TTC549 (cell line): ENCODE data around the gene WDR27.
"Not testable (repeated sequence)": the region's sequence is repeated elsewhere in the genome, so short reads cannot be mapped to it uniquely, and the experiment has no call there.

Experiments used
- FAIRE-seq: peaks from 2 replicates; lab custom pipeline; 2012; peaks lifted over from hg19 to GRCh38; lab: Jason Lieb, UNC

WDR27 gene

DNA sequence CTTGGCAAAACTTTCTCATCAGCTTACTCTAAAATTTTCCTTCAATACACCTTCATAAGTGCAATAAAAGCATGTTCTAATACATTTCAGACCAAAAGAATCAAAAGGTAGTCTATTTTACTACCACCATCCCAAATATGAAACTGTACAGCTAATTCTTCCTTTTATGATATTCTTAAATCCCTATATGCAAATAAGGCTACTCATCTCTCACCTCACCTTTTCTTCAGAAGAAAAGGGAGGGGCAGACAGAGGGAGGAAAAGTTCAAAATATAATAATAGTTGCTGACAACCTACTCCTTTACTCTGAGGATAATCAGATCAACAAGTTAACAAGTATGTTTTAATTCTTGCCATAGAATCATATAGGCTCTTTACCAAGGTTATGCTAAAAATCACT lies 7.5 kb upstream of the WDR27 start:
- no peak for FAIRE-seq

- FAIRE-seq = no peak
These were observed 5.9 kb upstream of the WDR27 start for GRCh38 chr6:169707772-169708171.

DNA sequence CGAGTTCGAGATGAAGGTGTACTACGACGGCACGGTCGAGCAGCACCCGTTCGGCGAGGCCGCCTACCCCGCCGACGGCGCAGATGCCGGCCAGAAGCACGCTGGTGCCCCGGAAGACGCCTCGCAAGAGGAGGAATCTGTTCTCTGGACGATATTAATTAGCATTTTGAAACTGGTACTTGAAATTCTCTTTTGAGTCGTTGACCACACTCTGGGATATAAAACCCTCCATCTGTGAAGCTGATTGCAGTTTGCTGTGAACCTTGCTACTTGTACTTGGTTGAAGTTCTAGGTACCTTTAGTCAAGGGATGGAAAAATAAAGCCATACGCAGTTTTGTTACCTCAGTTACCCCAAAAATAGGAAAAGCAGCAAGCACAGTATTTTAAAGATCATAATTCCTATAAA lies 1.0 kb upstream of the WDR27 start:
- FAIRE-seq = no peak

- FAIRE-seq = no peak
These were observed 397 bp downstream of the WDR27 start for GRCh38 chr6:169701311-169701953.

GRCh38 chr6:169700296-169700695 lies 1.5 kb downstream of the WDR27 start:
- no peak for FAIRE-seq

DNA sequence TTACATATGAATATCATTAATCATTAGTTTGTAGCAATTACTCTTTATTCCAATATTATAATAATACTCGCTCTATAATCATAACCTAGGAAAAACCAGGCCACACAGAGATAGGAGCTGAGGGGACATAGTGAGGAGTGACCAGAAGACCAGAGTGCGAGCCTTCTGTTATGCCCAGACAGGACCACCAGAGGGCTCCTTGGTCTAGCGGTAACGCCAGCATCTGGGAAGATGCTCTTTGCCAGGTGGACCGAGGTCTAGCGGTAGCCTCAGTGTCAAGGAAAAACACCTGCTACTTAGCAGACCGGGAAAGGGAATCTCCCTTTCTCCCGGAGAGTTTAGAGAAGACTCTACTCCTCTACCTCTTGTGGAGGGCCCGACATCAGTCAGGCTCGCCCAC lies 4.7 kb downstream of the WDR27 start:
- FAIRE-seq = not testable (repeated sequence)

GRCh38 chr6:169695131-169695530 lies 6.7 kb downstream of the WDR27 start:
- no peak for FAIRE-seq

GRCh38 chr6:169692516-169692915 lies 9.3 kb downstream of the WDR27 start:
- no peak for FAIRE-seq

DNA sequence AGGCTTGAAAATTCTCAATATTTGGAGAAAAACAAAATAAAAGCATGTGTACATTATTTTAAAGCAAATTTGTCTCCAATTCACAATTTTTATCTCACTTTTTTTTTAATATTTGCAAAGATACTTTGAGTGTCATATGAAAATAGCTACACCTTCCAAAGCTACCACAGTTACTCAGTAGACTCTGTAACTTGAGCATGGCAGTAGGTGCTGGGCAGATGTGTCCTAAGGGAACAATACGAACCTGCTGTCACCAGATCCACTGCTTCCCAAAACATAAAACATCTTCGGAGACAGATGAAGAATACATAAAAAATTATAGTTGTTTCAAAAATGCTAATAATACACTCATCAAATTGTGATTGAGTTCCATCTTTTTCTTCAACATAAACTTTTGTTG lies 10.6 kb downstream of the WDR27 start:
- no peak for FAIRE-seq

GRCh38 chr6:169689287-169689686 lies 12.5 kb downstream of the WDR27 start:
- no peak for FAIRE-seq

DNA sequence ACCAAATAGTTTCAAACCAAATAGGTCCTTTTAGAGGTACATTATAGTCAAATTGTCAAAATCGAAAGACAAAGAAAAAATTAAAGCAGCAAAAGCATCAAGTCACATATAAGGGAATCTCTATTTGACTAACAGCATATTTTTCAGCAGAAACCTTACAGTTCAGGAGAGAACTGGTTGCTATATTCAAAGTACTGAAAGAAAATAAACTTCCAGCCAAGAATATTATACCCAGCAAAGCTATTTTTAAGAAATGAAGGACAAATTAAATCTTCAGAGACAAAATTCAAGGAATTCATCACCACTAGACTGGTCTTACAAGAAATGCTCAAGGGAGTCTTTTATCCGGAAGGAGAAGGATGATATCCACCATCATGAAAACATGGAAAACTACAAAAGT lies 16.0 kb downstream of the WDR27 start:
- FAIRE-seq = no peak

DNA sequence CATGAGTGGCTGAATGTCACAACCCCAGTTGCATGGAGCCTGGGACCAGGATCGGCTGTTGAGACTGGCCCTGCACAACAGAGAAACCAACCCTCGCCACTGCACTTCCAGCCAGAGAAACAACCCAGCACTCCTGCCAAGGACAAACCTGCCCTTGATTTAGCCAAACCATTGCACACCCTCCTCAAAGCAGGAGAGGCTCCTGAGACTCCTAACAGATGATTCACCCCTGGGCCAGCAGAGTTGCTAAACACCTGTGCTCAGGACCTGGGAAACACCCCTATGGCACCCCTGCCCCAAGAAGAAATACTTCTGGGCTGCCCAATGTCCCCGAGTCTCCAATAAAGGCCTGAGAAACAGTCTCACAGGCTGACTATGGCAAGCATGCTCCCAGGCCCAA lies 17.8 kb downstream of the WDR27 start:
- FAIRE-seq = no peak

- FAIRE-seq = no peak
These were observed 23.5 kb downstream of the WDR27 start for GRCh38 chr6:169678342-169678741.

DNA sequence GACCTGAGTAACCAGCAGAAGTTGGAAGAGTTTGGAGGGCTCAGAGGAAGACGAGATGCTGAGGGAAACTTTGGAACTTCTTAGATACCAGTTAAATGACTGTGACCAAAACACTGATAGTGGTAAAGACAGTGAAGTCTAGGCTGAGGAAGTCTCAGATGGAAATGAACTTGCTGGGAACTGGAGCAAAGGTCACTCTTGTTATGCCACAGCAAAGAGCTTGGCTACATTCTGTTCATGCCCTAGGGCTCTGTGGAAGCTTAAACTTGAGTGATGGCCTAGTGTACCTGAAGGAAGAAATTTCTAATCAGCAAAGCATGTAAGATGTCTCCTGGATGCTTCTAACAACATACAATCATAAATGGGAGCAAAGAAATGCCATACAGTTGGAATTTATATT lies 24.7 kb downstream of the WDR27 start:
- no peak for FAIRE-seq

DNA sequence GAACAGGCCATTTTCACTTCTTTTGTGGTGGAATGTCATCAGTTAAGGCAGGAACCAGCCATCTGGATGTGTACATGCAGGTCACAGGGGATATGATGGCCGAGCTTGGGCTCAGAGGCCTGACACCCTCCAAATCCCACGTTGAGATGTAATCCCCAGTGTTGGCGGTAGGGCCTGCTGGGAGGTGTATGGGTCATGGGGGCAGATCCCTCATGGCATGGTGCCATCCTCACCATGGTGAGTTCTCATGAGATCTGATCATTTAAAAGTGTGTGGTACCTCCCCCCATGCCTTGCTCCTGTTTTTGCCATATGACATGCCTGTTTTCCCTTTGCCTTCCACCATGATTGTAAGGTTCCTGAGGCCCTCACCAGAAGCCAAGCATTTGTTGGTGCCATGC lies 26.8 kb downstream of the WDR27 start:
- no peak for FAIRE-seq

DNA sequence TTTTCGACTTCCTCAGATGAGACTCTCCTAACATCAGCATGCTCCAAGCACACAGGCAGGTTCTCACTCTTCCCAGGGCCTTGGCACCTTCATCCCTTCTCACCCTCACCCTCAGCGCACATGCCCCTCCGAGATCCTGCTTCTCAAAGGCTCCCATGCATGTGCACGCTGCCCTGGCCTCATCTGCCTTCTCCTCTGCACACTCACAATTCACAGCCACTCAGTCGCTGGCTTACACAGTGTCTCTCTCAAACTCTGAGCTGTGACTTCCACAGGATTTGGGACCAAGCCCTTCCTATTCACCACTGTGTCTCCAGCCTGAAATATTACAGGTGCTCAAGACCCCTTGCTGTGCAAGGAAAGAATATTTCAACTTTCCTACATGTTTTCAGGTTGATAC lies 30.3 kb downstream of the WDR27 start:
- no peak for FAIRE-seq

DNA sequence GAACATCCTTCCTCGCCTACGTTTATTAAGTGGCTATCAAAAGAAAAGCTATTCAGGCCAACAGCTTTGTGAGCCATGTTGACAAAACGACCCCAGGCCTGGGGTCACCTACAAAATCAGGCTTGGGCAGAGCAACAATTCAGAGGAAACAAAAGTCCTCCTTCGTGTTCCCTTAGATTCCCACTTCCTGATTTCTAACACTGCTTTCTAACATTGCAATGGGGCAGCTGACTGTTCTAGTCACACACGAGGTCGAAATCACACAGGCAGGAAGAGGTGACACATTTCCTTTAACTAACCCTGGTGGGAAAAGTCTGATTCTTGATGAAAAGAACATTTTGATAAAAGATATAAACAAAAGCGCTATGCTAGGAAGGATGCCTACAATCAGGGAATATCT lies 31.9 kb downstream of the WDR27 start:
- no peak for FAIRE-seq

GRCh38 chr6:169669147-169669546 lies 32.7 kb downstream of the WDR27 start:
- no peak for FAIRE-seq

DNA sequence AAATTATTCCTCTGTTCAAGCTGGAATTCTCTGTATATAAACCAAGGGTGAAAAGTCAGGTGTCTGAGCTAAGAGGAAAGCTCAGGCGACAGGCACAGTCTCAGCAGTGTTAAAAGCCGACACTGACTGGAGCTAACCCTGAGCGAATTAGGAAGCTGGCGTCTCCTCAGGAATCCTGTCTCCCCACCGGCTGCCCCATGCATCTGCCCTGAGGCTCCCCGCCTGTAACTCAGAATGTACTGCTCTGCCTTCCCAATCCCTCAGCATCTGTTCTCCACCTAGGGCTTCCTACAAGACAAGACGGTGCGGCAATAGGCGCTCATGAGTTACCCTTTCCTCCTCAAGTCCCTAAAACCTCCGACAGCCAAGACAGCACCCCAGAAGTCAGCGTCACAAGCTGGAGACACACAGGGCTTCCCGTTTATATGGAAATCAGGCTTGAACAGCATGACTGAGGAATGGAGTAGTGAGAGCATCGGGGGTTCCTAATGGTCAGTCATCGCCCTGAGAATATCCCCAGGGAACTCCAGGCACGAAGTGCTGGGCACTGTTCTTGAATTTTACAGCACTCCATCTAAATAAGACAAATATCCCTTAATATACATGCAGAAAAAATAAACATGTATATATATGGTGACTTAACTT lies 33.5 kb downstream of the WDR27 start:
- no peak for FAIRE-seq

DNA sequence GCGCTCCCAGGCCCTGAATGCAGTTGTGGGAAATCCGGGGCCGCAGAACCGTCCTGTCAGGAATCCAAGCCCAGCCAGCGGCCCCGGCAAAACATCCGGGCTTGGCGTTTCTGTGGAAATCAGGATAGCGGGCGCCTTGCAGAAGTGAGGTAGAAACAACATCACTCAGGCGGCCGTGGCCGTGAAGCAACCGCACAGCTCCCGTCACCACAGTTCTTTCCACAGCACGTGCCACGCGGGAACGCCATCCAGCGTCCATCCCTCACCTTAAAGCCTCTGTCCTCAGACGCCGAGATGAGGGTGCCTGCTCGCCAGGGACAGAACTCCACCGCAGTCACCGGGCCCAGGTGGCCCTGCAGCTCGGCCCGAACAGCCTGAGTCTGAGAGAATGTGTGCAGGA lies 34.1 kb downstream of the WDR27 start:
- no peak for FAIRE-seq

DNA sequence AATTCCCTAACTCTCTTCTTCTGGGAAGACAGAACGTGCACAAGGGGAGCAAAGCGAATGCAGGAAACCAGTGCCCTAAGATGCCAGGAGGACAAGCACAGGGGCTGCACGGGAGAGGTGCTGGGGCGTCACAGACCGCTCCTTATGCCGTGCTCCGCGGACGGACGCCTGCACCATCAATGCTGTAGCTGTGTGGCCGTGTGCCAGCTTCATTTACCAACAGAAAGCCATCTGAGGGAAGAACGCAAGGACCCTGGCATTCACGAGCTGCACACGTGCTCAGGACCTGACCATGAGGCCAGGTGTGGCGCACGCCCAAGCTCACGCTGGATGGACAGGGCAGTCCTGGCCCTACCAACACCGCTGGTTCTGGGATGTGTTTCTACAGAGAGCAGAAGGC lies 35.4 kb downstream of the WDR27 start:
- no peak for FAIRE-seq

GRCh38 chr6:169665289-169665688 lies 36.5 kb downstream of the WDR27 start:
- no peak for FAIRE-seq

- FAIRE-seq = no peak
These were observed 37.6 kb downstream of the WDR27 start for GRCh38 chr6:169664227-169664626.

- no peak for FAIRE-seq
These were observed 38.4 kb downstream of the WDR27 start for GRCh38 chr6:169663468-169663867.

DNA sequence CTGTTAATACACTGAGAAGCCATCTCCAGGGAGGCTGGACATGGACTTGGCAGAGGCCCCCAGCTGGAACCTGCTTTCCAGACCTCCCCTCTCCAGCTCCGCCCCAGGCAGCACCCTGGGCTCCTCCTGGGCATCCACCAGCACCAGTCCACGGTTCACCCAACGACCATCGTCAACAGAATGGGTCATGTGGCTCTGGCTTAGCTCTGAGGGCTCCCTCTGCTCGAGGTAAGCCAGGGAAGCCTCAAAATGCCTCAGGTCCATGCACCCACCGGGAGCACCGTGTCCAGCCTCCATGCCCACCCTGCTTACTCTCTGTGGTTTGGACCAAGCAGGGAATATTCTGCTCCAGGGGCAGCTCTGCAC lies 40.5 kb downstream of the WDR27 start:
- no peak for FAIRE-seq
